ENCODE data around the gene SOS1. TPM values are rescaled to one million over a fixed set of nuclear protein-coding genes. Genes with fewer than 3 reads are reported as not detected.
"Not testable (repeated sequence)": the region's sequence is repeated elsewhere in the genome, so short reads cannot be mapped to it uniquely, and the experiment has no call there.

Gene SOS1
- total RNA-seq, 4 donors from 2014 or later = 19.5 to 46.3 (median 33.3) TPM

GRCh38 chr2:38940746-38941145, 180.1 kb downstream of the SOS1 start:
- Histone ChIP-seq H3K27ac (no peak overlapping the region), H3K4me3 (no peak overlapping the region), H3K27me3 (no peaks in the 10 kb centered on the region), H3K4me1 (no peaks in the 10 kb centered on the region), H3K9me3 (no peaks in the 10 kb centered on the region), H3K36me3 (no peaks in the 10 kb centered on the region)
- in situ Hi-C loops (cut with MboI; ENCODE audit: low sequenced_read_pairs in 4 of 4) = no loop called here
- no peak for TF ChIP-seq POLR2A (IDR thresholded peaks at IDR 0.05)
- TF ChIP-seq, protein P1, sequence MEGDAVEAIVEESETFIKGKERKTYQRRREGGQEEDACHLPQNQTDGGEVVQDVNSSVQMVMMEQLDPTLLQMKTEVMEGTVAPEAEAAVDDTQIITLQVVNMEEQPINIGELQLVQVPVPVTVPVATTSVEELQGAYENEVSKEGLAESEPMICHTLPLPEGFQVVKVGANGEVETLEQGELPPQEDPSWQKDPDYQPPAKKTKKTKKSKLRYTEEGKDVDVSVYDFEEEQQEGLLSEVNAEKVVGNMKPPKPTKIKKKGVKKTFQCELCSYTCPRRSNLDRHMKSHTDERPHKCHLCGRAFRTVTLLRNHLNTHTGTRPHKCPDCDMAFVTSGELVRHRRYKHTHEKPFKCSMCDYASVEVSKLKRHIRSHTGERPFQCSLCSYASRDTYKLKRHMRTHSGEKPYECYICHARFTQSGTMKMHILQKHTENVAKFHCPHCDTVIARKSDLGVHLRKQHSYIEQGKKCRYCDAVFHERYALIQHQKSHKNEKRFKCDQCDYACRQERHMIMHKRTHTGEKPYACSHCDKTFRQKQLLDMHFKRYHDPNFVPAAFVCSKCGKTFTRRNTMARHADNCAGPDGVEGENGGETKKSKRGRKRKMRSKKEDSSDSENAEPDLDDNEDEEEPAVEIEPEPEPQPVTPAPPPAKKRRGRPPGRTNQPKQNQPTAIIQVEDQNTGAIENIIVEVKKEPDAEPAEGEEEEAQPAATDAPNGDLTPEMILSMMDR (IDR thresholded peaks at IDR 0.05 in 4 of 5, conservative IDR thresholded peaks at IDR 0.05 in 1 of 5) = no peak
- no peak for DNase-seq
- no peak for ATAC-seq
- intact Hi-C loops (cut with DNase I; ENCODE audit: low total_unique reads) = no loop called here

GRCh38 chr2:38937548-38937947, 183.3 kb downstream of the SOS1 start:
- no peak overlapping the region for H3K27ac ChIP-seq
- no peak for TF ChIP-seq POLR2A (IDR thresholded peaks at IDR 0.05)
- TF ChIP-seq, protein P1 (IDR thresholded peaks at IDR 0.05 in 4 of 5, conservative IDR thresholded peaks at IDR 0.05 in 1 of 5) = no peak
- DNase-seq = no peak
- in situ Hi-C loops (cut with MboI; ENCODE audit: low sequenced_read_pairs in 4 of 4) (no loop called here), intact Hi-C loops (cut with DNase I; ENCODE audit: low total_unique reads) (no loop called here)
- no peaks in the 10 kb centered on the region for H3K9me3 ChIP-seq
- H3K27me3 ChIP-seq = no peaks in the 10 kb centered on the region
- ATAC-seq = no peak
- H3K36me3 ChIP-seq = no peaks in the 10 kb centered on the region
- H3K4me3 ChIP-seq = no peak overlapping the region
- no peaks in the 10 kb centered on the region for H3K4me1 ChIP-seq

GRCh38 chr2:38936516-38936915, 184.3 kb downstream of the SOS1 start:
- ATAC-seq; intact Hi-C loops (cut with DNase I; ENCODE audit: low total_unique reads); H3K4me1 ChIP-seq; in situ Hi-C loops (cut with MboI; ENCODE audit: low sequenced_read_pairs in 4 of 4); H3K27me3 ChIP-seq; H3K4me3 ChIP-seq; H3K9me3 ChIP-seq; H3K36me3 ChIP-seq; DNase-seq; H3K27ac ChIP-seq: not testable (repeated sequence)

- H3K4me1 ChIP-seq = no peaks in the 10 kb centered on the region
- no peaks in the 10 kb centered on the region for H3K9me3 ChIP-seq
- DNase-seq (no peak), ATAC-seq (no peak)
- H3K27me3 ChIP-seq = no peaks in the 10 kb centered on the region
- TF ChIP-seq, protein P1 (IDR thresholded peaks at IDR 0.05 in 4 of 5, conservative IDR thresholded peaks at IDR 0.05 in 1 of 5) = no peak
- no peak for TF ChIP-seq POLR2A (IDR thresholded peaks at IDR 0.05)
- in situ Hi-C loops (cut with MboI; ENCODE audit: low sequenced_read_pairs in 4 of 4) = no loop called here
- intact Hi-C loops (cut with DNase I; ENCODE audit: low total_unique reads) = no loop called here
- no peak overlapping the region for H3K4me3 ChIP-seq
- H3K27ac ChIP-seq = no peak overlapping the region
- no peaks in the 10 kb centered on the region for H3K36me3 ChIP-seq
These were observed 185.2 kb downstream of the SOS1 start for GRCh38 chr2:38935568-38936172.

DNA sequence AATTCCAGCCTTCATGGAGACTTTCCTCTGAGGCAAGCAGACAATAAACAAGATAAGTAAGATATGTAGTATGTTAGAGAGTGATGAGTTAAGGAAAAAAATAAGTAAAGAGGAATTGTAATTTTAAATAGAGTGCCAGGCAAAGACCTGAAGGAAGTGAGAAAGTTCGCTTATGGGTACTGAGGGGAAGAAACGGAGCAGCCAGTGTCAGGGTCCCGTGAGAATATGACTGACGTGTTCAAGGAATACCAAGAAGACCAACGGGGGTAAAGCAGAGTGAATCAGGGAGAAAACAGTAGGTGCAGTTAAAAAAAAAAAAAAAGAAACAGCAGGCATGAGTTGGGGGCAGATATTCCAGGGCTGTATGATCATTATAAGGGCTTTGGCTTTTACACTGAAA, 186.1 kb downstream of the SOS1 start:
- Histone ChIP-seq H3K36me3 (no peaks in the 10 kb centered on the region), H3K9me3 (no peaks in the 10 kb centered on the region), H3K4me3 (no peak overlapping the region), H3K4me1 (no peaks in the 10 kb centered on the region), H3K27me3 (no peaks in the 10 kb centered on the region), H3K27ac (no peak overlapping the region)
- DNase-seq = no peak
- TF ChIP-seq POLR2A (IDR thresholded peaks at IDR 0.05) = no peak
- TF ChIP-seq, protein P1 (IDR thresholded peaks at IDR 0.05 in 4 of 5, conservative IDR thresholded peaks at IDR 0.05 in 1 of 5) = no peak
- ATAC-seq = no peak
- intact Hi-C loops (cut with DNase I; ENCODE audit: low total_unique reads) = no loop called here
- in situ Hi-C loops (cut with MboI; ENCODE audit: low sequenced_read_pairs in 4 of 4) = no loop called here

Data from gastrocnemius medialis (tissue), 4 donors.